Hepatocyte (in vitro differentiated cells): ENCODE results near the gene B4GALNT4.

ENCODE experiments used
- CTCF ChIP-seq: fragments of 200-600 bp; sonication (generic); IDR thresholded peaks from 2 replicates; pipeline ENCODE4 v1.5.1; 2016; ENCODE audit warnings: antibody characterized with exemption, mild to moderate bottlenecking; ENCODE audit not compliant: poor library complexity
- EZH2 ChIP-seq: fragments of 200-600 bp; sonication (generic); IDR thresholded peaks from 2 replicates; pipeline ENCODE4 v1.6.1; 2016; ENCODE audit warnings: antibody characterized with exemption, mild to moderate bottlenecking, borderline replicate concordance
- EZH2phosphoT487 ChIP-seq: fragments of 200-600 bp; sonication (generic); IDR thresholded peaks from one replicate; pipeline ENCODE4 v1.6.1; 2018; ENCODE audit warnings: antibody characterized with exemption, mild to moderate bottlenecking, low read depth, moderate library complexity; ENCODE audit not compliant: unreplicated experiment, severe bottlenecking

- TF ChIP-seq CTCF (no peak), EZH2 (no peak), EZH2phosphoT487 (no peak)
Observed at GRCh38 chr11:381501-382072, 12.3 kb downstream of the B4GALNT4 start.
